Panc1 (cell line): Measurements from ENCODE around the gene LRRC8C. TPM values are rescaled to one million over a fixed set of nuclear protein-coding genes. Genes with fewer than 3 reads are reported as not detected.
"Not testable (repeated sequence)": the region's sequence is repeated elsewhere in the genome, so short reads cannot be mapped to it uniquely, and the experiment has no call there.

Experiments
- ATAC-seq: fragments of 200-7000 bp; cut with Tn5 transposase; 2 replicates; pipeline ENCODE4 v1.9.1; 2020; ENCODE audit warnings: mild to moderate bottlenecking, moderate library complexity
- BruUV-seq: library from RNA; stranded (reverse); fragments of 400-500 nt; replicated peaks from 2 replicates; lab custom pipeline; 2021; lab: Mats Ljungman, UMichigan
- CTCF ChIA-PET: fragments of 300-600 bp; sonication (Branson Sonifier 250); formaldehyde crosslinking; loops from one replicate; lab custom pipeline; 2022; ENCODE audit warnings: antibody characterized with exemption; lab: Charles Lee
- POLR2A ChIA-PET: fragments of 300-600 bp; sonication (Branson Sonifier 250); formaldehyde crosslinking; loops from one replicate; lab custom pipeline; 2022; ENCODE audit warnings: antibody characterized with exemption; lab: Charles Lee
- DNase-seq: peaks from one replicate; pipeline ENCODE4 v3.0.0-alpha.2; 2010; ENCODE audit warnings: low read depth, low spot score
- H3K27ac ChIP-seq: 2 replicates; pipeline ENCODE4 v1.5.1; 2011; ENCODE audit warnings: mild to moderate bottlenecking, low read length, inconsistent platforms
- H3K27me3 ChIP-seq: fragments of 200-500 bp; sonication (Bioruptor generic); 2 replicates; pipeline ENCODE4 v1.6.0; 2014; ENCODE audit warnings: low read length, inconsistent platforms; ENCODE audit not compliant: control insufficient read depth, insufficient read depth
- H3K36me3 ChIP-seq: fragments of 200-500 bp; sonication (Bioruptor generic); 2 replicates; pipeline ENCODE4 v1.5.1; 2014; ENCODE audit warnings: inconsistent platforms, mild to moderate bottlenecking, low read length, moderate library complexity; ENCODE audit not compliant: control insufficient read depth, insufficient read depth
- H3K4me1 ChIP-seq: 2 replicates; pipeline ENCODE4 v1.5.1; 2011; ENCODE audit warnings: inconsistent platforms, mild to moderate bottlenecking, low read length, moderate library complexity; ENCODE audit not compliant: control insufficient read depth, insufficient read depth
- H3K4me3 ChIP-seq, 2 experiments: 2 replicates each; pipeline ENCODE4 v1.5.1; 2011 to 2012; ENCODE audit warnings: low read depth in 2 of 2, low read length in 2 of 2, mild to moderate bottlenecking in 2 of 2, inconsistent platforms in 1 of 2, moderate library complexity in 1 of 2
- H3K9me3 ChIP-seq: fragments of 200-500 bp; sonication (Bioruptor generic); 2 replicates; pipeline ENCODE4 v1.5.1; 2014; ENCODE audit warnings: low read depth, mild to moderate bottlenecking, inconsistent platforms, low read length, moderate library complexity; ENCODE audit not compliant: control insufficient read depth, insufficient read depth
- CTCF ChIP-seq: fragments of 450-650 bp; IDR thresholded peaks from 2 replicates; pipeline ENCODE4 v1.5.1; 2017; ENCODE audit warnings: mild to moderate bottlenecking
- POLR2AphosphoS5 ChIP-seq: IDR thresholded peaks from 2 replicates; pipeline ENCODE4 v1.6.1; 2012; ENCODE audit warnings: mild to moderate bottlenecking, low read depth, low read length, moderate library complexity
- REST ChIP-seq, 2 experiments: IDR thresholded peaks; 2 replicates each; pipeline ENCODE4 v1.6.1; 2011 to 2012; ENCODE audit warnings: low read depth in 2 of 2, control low read depth in 1 of 2, low read length in 1 of 2, mild to moderate bottlenecking in 1 of 2, moderate library complexity in 1 of 2; ENCODE audit not compliant: insufficient read depth in 1 of 2
- SIN3A ChIP-seq: IDR thresholded peaks from 2 replicates; pipeline ENCODE4 v1.6.1; 2012; ENCODE audit warnings: low read depth, mild to moderate bottlenecking, low read length, moderate library complexity, borderline replicate concordance; ENCODE audit not compliant: insufficient read depth
- TCF7L2 ChIP-seq: IDR thresholded peaks from 2 replicates; pipeline ENCODE4 v1.6.1; 2011; ENCODE audit warnings: mild to moderate bottlenecking, low read depth, low read length, inconsistent platforms
- in situ Hi-C: cut with HindIII; loops from 2 replicates; pipeline ENCODE4 v1.10.0; 2016; ENCODE audit warnings: low sequenced_read_pairs, low pct_unique_long_range_greater_than_20kb
- intact Hi-C: fragments of 100-400 bp; cut with micrococcal nuclease; formaldehyde crosslinking; loops from one replicate; pipeline ENCODE4 v1.10.0; 2022; ENCODE audit not compliant: unreplicated experiment
- total RNA-seq: library from RNA; stranded (reverse); gene quantifications from one replicate; pipeline ENCODE4 v1.2.1, GENCODE V29; 2021; ENCODE audit not compliant: unreplicated experiment

Gene LRRC8C
- total RNA-seq, 1 experiment from 2014 or later = 17.1 TPM

DNA sequence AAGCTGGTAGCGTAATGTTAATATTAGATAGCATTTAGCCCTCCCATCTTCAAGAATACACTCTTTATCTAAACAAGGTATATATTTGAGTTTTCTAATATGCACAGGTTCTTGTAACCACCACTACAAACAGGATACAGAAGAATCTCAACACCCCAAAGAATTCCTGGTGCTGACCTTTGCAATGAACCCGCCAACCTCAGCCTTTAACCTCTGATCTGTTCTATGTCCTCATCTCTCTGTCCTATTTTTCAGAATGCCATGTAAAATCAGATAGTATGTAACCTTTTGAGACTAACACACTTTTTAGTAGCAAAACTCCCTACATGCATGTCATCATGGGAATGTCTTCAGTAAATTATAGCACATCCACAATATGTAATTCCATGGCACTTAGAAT is 71.1 kb downstream of the LRRC8C start:
- CTCF ChIA-PET = no interaction called here

GRCh38 chr1:89704885-89705284 is 72.0 kb downstream of the LRRC8C start:
- H3K36me3 ChIP-seq, H3K27me3 ChIP-seq, H3K9me3 ChIP-seq, H3K27ac ChIP-seq, DNase-seq, intact Hi-C loops, H3K4me3 ChIP-seq, in situ Hi-C loops, ATAC-seq, POLR2A ChIA-PET, BruUV-seq, H3K4me1 ChIP-seq, CTCF ChIA-PET: not testable (repeated sequence)

More for the DNA sequence above, 71.1 kb downstream of the LRRC8C start:
- intact Hi-C loops (no loop called here), in situ Hi-C loops (no loop called here)
- TF ChIP-seq CTCF (no peak), SIN3A (no peak), POLR2AphosphoS5 (no peak), TCF7L2 (no peak), REST (IDR thresholded peaks at IDR 0.05; ENCODE audit: insufficient read depth in 1 of 2, low read depth in 2 of 2, low read length in 1 of 2) (no peak)
- Histone ChIP-seq H3K27ac (no peak overlapping the region), H3K27me3 (no peaks in the 10 kb centered on the region), H3K4me1 (no peaks in the 10 kb centered on the region; the same call in 1 of the 2 replicates), H3K36me3 (no peaks in the 10 kb centered on the region), H3K4me3 (no peak overlapping the region), H3K9me3 (no peaks in the 10 kb centered on the region)
- ATAC-seq = no peak
- no peak for DNase-seq
- BruUV-seq = no TSS peak
- POLR2A ChIA-PET = no interaction called here

GRCh38 chr1:89705901-89706699 is 73.2 kb downstream of the LRRC8C start:
- POLR2A ChIA-PET = no interaction called here
- DNase-seq (no peak), ATAC-seq (no peak)
- Histone ChIP-seq H3K36me3 (no peaks in the 10 kb centered on the region), H3K27ac (no peak overlapping the region), H3K4me3 (no peak overlapping the region), H3K27me3 (no peaks in the 10 kb centered on the region), H3K9me3 (no peaks in the 10 kb centered on the region), H3K4me1 (no peaks in the 10 kb centered on the region; the same call in 1 of the 2 replicates)
- in situ Hi-C loops = no loop called here
- CTCF ChIA-PET = no interaction called here
- BruUV-seq = no TSS peak
- TF ChIP-seq CTCF (no peak), POLR2AphosphoS5 (no peak), TCF7L2 (no peak), REST (IDR thresholded peaks at IDR 0.05; ENCODE audit: insufficient read depth in 1 of 2, low read depth in 2 of 2, low read length in 1 of 2) (no peak), SIN3A (no peak)
- intact Hi-C loops = no loop called here
